C4-2B (cell line): Measurements from ENCODE around the gene TUBA3D.

Source experiments
- CTCF ChIP-seq: fragments of 450-650 bp; conservative IDR thresholded peaks from 2 replicates; pipeline ENCODE4 v1.5.1; 2017; ENCODE audit warnings: mild to moderate bottlenecking
- ZFX ChIP-seq: fragments of 450-650 bp; IDR thresholded peaks from 2 replicates; pipeline ENCODE4 v1.6.1; 2017

- TF ChIP-seq CTCF (no peak), ZFX (no peak)
Observed at GRCh38 chr2:131426727-131427126, 49.2 kb upstream of the TUBA3D start.
